ENCODE results near the gene CNOT3.

CNOT3 gene

DNA sequence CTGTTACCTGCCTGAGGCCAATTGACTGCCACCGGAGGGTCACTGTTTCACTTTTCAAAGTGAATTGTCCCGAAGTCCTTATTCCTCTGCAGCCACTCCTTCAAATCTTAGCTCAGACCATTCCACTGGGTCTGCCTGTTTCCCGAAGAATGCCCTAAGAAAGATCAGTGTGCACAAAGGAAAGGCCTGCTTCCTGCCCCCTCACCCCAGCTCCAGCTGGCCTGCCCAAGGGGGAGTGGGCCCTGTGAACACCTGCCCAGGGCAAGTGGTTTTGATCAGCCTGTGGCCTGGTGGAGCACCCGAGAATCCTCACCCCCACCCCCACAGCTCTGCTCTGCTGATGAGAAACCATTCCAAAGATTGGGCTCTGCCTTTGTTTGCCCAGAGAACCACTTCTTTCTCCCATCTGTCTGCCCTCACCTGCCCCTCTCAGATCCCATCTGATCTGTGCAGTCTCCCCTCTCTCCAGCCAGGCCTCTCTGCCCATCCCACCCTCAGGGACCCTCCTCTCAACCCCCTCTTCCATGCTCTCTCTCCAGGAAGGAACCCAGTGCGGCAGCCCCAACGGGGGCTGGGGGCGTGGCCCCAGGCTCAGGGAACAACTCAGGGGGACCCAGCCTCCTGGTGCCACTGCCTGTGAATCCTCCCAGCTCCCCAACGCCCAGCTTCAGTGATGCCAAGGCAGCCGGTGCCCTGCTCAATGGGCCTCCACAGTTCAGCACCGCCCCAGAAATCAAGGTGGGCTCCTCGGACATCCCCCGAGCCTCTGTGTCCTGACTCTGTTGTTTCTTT is 11.7 kb downstream of the CNOT3 start:
- DNase-seq (ENCODE audit: low read depth), result no peak

DNA sequence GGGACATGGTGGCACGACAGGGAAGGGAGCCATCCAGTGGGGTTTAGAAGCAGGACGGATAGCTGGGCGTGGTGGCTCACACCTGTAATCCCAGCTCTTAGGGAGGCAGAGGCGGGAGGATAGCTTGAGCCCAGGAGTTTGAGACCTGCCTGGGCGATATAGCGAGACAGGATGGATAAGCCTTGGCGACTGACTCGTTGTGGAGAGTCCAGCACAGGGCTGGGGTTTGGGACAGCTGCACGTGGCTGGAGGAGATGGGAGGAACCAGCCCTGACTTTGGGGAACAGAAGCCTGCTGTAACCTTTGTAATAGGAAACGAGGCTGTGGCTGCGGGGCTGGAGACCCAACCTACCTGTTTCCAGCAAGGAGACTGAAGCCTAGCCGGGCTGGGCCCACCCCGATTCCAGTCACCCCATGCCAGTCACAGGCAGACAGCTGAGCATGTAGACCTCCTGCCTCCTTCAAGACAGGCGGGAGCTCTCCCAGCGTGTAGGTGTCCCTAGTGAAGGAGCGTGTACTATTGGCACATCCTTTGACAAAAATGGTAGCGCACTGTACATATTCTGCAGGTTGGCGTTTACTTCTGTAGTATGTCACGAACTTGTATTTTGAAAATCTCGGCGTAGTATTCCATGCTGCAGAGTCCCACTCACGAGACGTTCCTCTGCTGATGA is 13.9 kb downstream of the CNOT3 start:
- DNase-seq (ENCODE audit: low read depth), result no peak

DNA sequence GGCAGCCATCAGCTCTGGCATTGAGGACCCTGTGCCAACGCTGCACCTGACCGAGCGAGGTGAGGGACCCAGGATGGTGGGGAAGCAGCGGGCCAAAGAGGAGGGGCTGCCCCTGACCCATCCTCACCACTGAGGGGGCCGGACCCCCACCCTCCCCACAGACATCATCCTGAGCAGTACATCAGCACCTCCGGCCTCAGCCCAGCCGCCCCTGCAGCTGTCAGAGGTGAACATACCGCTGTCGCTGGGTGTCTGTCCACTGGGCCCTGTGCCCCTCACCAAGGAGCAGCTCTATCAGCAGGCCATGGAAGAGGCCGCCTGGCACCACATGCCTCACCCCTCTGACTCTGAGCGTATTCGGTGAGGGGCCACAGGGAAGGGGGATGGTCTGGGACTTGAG is 14.7 kb downstream of the CNOT3 start:
- no peak for DNase-seq (ENCODE audit: low read depth)

DNA sequence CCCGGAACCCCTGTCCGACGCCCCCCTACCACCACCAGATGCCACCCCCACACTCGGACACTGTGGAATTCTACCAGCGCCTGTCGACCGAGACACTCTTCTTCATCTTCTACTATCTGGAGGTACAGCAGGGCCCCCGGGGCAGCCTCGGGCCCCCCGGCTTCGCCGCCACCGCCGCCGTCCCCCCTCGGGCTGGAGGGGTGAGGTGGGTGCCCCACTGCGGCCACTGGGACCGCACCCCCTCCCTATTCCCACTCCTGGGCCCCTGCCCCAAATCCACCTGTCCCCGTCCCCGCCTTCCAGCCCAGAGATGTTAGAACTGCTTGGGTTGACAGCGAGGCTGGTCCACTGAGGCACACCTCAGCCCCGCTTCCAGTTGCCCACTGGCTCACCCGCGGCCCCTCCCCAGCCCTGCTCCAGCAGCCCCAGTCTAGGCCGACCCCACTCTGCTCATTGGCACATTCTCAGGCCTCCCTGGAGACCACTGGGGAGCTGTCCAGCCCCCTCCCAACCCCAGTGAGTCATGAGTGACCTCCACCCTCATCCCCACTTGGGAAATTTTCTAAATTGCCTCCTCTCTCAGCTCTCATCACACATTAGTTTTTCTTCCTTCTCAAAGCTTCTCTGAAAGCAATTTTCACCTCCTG is 15.4 kb downstream of the CNOT3 start:
- DNase-seq (ENCODE audit: low read depth), result no peak

DNA sequence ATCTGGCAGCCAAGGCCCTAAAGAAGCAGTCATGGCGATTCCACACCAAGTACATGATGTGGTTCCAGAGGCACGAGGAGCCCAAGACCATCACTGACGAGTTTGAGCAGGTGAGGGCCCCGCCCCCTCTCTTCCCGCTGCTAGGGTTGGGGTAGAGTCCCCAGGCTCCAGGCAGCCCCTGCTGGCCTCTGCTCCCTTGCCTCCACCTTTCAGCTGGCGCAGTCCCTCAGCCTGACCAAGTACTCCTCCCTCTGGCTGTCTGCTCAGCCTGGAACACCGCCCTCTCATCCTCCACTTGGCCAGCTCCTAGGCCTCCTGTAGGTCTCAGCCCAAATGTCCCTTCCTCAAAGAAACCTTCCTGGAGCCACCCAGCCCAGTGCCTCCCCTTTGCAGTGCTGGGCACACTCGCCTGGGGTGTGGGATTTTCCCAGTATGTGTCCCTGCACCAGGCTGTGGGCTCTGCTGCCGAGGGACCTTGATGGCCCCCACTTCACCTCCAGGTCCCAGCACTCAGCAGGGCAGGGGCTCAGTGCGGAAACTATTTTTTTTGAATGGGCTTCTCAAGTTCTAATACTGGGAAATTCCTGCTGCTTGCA is 16.3 kb downstream of the CNOT3 start:
- DNase-seq (ENCODE audit: low read depth), result no peak

DNA sequence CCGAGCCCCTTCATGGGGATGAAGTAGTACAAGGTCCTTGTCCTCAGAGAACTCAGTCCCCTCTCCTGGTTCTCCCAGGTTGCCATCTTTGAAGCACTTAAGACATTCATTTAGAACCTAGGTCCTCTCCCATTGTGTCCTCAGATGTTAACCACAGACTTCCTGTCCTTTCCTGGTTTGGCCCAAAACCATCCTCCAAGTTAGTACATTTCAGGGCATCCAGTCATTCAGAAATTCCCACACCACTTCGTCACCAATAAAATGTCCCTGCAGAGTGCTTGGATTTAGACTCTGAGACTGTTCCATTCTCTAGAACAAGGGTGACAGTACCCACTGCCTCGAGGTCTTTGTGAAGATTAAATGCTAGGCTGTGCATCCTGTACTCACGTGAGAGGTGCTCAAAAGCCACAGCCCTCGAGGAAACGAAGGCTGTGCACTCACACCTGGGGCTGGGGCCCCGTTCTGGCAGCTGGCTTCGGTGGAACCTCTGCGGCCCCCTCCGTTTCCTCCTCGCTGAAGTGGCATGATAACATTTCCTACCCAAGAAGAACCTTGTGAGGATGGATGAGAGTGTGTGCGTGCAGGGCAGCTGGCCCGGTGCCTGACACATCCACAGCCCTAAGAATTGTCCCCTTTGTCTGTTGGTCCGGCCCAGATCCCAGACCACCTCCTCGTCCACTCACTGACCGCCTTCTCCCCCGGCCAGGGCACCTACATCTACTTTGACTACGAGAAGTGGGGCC is 17.2 kb downstream of the CNOT3 start:
- DNase-seq (ENCODE audit: low read depth), result no peak

DNA sequence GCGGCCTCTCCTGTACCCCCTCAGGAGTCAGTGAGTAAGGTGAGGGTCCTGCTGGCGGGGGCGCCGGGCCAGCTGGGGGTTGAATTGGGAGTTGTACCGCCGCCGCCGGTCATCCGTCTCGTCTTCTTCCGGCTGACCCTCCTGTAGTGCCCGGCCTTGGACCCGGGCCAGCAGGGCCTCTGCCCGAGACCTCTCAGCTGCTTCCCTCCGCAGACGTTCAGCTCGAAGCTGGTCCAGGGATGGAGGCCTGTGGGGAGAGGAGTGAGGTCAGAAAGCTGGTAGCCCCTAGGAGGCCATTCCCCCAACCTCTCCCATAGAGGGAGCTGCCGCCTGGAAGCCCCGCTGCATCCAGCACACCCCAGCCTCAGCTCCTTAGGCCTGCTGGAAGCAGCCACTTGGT is 18.1 kb downstream of the CNOT3 start:
- no peak for DNase-seq (ENCODE audit: low read depth)

DNA sequence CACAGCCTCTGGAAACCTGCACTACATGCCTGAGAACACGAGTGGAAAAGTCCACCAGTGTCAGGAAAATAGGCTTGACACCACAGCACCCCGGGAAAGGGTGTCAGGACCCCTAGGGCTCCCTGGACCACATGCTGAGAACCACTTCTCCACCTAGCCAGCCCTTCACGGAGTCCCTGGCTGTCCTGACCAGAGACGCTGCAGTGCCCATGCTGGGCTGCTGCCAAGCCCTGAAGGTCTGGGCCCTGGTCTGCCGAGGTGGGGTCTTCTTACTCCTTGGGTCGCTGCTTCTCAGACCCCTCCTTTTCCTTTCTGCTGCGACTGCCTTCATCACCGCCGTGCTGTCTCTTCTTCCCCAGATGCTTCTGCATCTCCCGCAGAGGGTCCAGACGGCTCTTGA is 18.9 kb downstream of the CNOT3 start:
- DNase-seq (ENCODE audit: low read depth), result no peak

DNA sequence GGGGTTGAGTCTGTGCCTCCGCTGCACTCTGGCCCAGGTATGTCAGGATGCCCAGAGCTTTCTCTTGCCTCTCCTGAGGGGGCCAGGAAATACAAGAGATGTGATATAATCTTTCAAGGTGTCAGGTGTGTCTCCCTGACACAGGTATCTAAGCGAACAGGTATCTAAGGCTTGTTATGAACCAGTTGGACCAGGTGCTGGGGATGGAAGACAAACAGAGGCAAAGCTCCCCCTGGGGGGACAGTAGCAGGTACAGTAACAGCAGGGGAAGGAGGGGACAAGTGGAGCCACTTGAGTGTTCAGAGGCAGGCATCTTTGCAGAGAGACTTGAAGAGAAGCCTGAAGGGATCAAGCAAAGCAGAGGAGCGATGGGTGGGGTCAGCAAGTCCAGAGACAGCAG is 19.4 kb downstream of the CNOT3 start:
- DNase-seq (ENCODE audit: low read depth), result no peak

DNA sequence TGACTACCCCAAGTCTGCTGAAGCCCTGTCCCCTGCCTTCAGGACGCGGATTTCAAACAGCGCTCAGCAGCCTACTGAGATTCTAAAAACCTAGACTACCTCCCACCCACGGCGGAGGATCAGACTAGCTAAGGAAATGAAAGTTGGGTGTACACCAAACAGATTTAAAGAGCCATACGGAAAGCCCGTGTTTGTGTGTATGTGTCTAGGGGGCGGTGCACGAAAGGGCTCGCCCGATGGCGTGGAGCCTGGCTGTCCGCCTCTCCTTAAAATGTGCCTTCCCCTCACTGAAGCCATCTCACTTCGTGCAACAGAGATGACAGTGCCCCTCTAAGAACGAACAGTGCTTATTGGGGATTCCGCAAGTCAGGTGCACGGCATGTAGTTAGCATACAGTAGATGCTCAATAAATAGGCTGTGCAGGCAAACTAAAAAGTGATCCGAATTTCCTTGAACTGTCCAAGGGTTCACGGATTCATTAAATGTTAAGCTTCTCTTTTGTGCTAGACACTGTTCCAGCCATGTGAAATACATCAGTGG is 21.3 kb downstream of the CNOT3 start:
- DNase-seq (ENCODE audit: low read depth), result no peak

DNA sequence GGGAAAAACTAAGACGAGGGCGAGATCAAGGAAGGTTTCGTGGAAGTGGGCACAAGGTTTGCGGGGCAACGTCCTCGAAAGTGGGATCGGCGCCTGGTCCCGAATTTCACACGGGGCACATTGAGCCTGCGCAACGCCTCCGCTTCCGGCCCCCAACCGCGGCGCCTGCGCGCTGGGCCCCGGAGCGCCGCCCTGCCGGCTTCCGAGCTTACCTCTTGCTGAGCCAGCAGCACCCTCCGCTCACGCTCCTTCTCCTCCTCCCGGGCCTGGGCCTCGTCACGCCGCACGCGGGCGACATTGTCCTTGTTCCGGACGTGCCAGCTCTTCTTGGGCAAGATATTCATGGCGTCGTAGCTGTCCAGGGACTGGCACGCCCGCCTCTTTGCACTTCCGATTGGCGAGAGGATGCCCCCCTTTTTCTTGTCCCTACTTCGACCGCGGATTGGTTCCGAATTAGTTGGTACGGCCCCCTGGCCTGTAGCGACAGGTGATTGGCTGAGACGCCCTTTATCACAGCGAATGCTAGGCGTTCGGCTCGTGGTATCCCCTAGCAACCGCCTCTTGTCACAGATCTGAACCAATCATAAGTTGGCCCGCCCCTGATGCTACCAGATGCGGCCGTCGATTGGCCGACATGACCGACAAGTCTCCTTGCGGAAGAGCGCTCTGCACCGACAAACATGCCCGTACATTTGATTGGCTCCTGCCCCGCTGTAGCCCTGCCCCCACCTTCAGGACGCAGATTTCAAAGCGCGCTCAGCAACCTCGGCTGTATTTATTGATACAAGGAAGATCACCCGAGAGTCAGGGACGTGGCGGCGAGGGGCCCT is 22.0 kb downstream of the CNOT3 start, which contains the start of gene LENG1:
Gene LENG1, minus strand, starts transcription at position 370 of the 830 bp plus-strand sequence. Its CDS starts 26 bp downstream, at position 344.
- DNase-seq (ENCODE audit: low read depth), result peak; percentile 95

DNA sequence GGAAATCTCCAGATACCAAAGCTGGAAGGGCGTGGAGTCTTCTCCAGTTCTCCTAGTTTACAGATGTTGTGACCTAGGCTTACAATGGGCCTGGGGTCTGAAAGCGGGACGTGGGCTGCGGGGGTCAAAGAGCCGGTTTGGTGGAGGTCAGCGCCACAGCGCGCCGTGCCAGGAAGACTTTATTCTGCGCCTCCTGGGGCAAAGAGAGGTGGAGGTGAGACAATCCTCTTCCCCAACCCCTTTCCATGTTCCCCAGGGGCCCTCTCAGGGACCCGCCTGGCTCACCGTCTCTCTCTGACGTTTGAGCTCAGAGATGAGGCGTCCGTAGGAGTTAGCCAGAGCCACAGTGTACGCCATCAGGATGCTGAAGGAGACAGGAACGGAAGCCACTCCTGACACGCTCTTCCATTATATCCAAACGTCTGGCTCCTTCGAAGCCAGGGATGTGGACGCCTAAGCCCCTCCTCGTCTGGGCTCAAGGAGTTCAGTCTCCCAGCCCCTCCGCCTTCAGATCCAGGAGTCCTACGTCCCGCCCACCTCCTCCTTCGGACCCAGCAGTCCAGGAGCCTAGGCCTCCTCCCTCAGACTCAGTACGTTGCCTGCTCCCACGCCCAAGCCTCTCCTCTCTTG is 22.7 kb downstream of the CNOT3 start:
- DNase-seq (ENCODE audit: low read depth), result no peak

DNA sequence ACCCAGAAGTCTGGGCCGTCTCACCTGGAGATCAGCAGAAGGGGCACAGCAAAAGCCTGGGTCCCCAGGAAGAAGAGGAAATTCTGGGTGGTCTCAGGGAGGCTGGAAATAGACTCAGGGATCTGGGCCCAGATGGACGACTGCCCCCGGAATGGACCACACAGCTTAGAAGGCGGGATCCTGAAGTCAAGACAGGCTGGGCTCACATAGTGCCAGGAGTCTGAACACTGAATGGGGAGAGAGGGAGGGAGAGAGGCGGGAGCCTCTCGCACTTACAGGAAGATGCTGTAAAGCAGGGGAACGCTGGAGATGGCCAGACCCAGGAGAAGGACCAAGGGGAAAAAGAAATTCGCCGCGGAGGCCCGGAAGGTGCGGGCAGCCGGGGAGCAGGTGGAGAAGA is 23.3 kb downstream of the CNOT3 start:
- DNase-seq (ENCODE audit: low read depth), result no peak

DNA sequence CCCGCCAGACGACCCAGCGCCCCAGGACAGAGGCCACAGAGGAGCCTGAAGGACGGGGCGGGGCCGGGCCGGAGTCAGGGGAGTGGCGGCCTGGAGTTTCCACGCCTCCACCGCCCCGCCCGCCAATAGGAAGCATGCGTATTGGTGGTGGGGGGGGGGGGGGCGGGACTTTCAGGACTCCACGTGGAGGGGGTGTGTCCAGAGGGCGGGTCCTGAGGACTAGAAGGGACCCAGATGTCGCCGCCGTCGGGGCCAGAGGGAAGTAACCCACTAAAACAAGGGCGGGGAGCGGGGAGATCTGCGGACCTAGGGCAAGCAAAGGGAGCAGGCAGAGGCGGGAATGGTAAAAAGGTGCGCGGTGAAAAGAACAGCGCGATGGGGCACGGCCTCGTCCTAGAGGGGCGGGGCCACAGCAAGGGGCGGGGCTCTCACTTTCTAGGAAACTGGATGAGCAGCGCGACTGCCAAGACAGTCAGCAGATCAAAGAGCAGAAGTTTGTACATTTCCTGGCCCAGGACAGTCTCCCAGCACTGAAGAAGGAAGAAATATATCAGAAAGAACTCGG is 24.8 kb downstream of the CNOT3 start:
- peak; percentile 71 for DNase-seq (ENCODE audit: low read depth)

DNA sequence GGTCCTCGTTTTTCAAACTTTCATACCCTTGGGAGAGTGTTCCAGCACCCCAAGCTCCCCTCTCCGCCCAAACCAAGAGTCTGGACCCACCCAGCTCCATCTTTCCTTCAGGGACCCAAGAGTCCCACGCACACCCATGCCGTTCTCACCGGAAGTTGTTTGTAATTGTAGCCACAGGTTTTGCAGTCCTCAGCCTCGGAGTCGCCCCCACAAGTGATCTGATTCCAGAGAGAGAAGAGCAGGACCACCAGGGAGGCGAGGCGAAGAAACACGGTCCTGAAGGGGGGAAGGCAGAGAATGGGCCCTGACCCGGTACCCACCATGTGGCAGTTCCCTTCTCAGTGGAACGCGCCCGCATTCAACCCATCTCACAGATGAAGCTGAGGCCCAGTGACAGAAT is 25.3 kb downstream of the CNOT3 start:
- no peak for DNase-seq (ENCODE audit: low read depth)

DNA sequence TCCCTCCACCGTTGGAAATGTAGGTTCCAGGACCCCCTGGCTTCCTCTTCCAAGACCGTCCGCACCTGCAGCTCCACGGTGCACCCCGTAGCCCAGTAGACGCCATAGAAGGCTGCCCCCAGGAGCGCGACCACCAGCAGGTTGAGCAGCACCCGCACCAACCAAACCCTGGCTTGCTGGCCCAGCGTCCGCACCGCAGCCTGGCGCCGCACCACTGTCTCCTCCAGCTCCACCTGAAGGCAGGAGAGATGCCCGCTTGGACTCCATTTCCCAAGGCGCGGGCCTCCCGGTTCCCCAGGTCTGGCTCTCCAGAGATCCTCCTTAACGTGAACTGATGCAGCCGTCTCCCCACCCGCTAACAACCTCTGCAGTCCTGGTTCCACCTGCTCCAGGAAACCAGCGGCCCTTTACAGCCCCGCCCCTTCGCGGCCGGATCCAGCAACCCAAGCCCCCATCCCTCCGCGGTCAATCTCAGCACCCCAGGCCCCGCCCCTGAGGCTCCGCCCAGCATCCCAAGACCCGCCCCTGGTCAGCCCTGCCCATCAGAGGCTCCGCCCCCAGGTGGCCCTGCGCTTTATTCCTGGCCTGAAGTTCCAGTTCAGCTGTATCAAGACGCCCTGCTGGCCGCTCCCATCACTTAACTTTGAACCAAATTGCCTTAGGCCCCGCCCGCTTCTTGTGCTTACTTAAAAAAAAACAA is 27.0 kb downstream of the CNOT3 start:
- DNase-seq (ENCODE audit: low read depth), result peak; percentile 44

DNA sequence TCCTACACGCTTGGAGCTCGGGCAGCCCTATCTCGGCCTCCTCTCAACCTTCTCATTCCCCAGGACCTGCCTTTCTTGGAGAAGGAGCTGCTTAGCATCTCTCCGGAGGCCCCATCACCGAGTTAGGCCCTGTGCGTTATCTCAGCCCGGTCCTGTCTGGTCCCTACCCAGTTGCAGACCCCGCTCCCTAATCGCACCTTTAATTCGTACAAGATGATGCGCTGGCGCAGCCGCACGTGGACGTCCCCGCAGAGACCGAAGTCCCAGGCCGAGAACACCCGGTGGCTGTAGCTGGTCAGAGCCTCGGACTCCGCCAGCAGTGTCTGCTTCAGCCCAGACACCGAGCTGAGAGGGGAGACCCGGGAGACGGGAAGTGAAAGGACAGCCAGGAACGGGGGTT is 27.7 kb downstream of the CNOT3 start:
- no peak for DNase-seq (ENCODE audit: low read depth)

DNA sequence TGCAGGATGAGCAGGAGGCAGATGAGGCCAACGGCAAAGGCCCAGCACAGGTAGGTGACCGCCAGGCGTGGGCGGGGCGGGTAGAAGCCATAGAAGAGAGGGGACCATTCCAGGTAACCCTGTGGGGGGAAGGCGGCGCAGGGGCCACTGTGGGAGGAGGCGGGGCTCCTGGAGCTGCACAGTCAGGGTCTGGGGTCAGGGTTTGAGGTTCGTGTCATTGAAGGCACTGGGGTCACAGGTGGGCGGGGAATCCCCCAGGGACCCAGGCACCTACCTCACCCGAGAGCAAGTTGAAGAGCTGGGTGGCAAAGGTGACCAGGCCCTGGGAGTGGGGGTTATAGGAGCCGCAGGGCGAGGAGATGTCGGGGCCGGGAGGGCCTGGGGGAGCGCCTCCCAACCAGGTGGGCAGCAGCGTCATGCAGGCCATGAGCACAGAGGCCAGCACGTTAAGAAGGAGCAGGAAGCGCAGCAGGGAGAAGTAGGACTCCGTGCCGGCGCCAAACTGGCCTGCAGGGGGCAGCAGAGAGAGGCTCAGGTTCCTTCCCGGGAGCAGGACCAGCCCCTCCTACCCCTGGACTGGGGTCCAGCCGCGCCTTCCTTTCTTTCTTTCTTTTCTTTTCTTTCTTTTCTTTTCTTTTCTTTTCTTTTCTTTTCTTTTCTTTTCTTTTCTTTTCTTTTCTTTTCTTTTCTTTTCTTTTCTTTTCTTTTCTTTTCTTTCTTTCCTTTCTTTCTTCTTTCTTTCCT is 30.8 kb downstream of the CNOT3 start:
- peak; percentile 95 for DNase-seq (ENCODE audit: low read depth)

Data from stimulated activated CD8-positive, alpha-beta memory T cell treated with anti-CD3 and anti-CD28 coated beads, Interleukin-7, amount 100 ng/mL, for 24 hours (primary cell).